CD4-positive, alpha-beta memory T cell (primary cell): ENCODE measurements around the gene PDRG1. TPM values are rescaled to one million over a fixed set of nuclear protein-coding genes. Genes with fewer than 3 reads are reported as not detected.
"Not testable (repeated sequence)": the region's sequence is repeated elsewhere in the genome, so short reads cannot be mapped to it uniquely, and the experiment has no call there.

Experiments
- CTCF ChIA-PET: fragments of 350-600 bp; sonication (Branson Sonifier 250); formaldehyde crosslinking; loops from one replicate; lab custom pipeline; 2021; ENCODE audit warnings: inconsistent platforms; ENCODE audit not compliant: partially characterized antibody; lab: Charles Lee
- POLR2A ChIA-PET: fragments of 350-600 bp; sonication (Branson Sonifier 250); formaldehyde crosslinking; loops from one replicate; lab custom pipeline; 2021; ENCODE audit not compliant: partially characterized antibody; lab: Charles Lee
- DNase-seq, 5 donors: peaks; one replicate each; pipeline versions ENCODE4 v3.0.0 to v3.0.0-alpha.2; 2020 to 2022; ENCODE audit warnings: mixed read lengths in 1 of 5
- H3K27ac ChIP-seq: one replicate; pipeline ENCODE4 v1.7.0; 2013; ENCODE audit warnings: low read depth, low read length
- H3K27me3 ChIP-seq: 2 replicates; pipeline ENCODE4 v1.7.0; 2013; ENCODE audit warnings: mild to moderate bottlenecking, low read length, moderate library complexity; ENCODE audit not compliant: insufficient read depth
- H3K36me3 ChIP-seq: 2 replicates; pipeline ENCODE4 v1.7.0; 2013; ENCODE audit warnings: mild to moderate bottlenecking, low read length, moderate library complexity; ENCODE audit not compliant: insufficient read depth
- H3K4me1 ChIP-seq: 2 replicates; pipeline ENCODE4 v1.7.0; 2013; ENCODE audit warnings: mild to moderate bottlenecking, low read length, moderate library complexity; ENCODE audit not compliant: insufficient read depth
- H3K4me3 ChIP-seq, 2 donors: one replicate each; pipeline ENCODE4 v1.7.0; 2013; ENCODE audit warnings: low read length in 2 of 2, mild to moderate bottlenecking in 1 of 2
- H3K9me3 ChIP-seq, 2 donors: one replicate each; pipeline ENCODE4 v1.7.0; 2013; ENCODE audit warnings: low read length in 2 of 2, control low read depth in 1 of 2; ENCODE audit not compliant: control insufficient read depth in 1 of 2
- H3K27ac Mint-ChIP-seq, 7 donors: one replicate each; pipeline ENCODE4 v1.8.0; 2020 to 2021; ENCODE audit warnings: mixed read lengths in 7 of 7, mild to moderate bottlenecking in 6 of 7, inconsistent platforms in 3 of 7, moderate library complexity in 3 of 7
- H3K27me3 Mint-ChIP-seq, 2 donors: one replicate each; pipeline ENCODE4 v1.8.0; 2020 to 2021; ENCODE audit warnings: mixed read lengths in 2 of 2
- H3K36me3 Mint-ChIP-seq, 2 donors: one replicate each; pipeline ENCODE4 v1.8.0; 2020 to 2021; ENCODE audit warnings: mixed read lengths in 2 of 2, inconsistent platforms in 1 of 2, mild to moderate bottlenecking in 1 of 2
- H3K4me1 Mint-ChIP-seq, 4 donors: one replicate each; pipeline ENCODE4 v1.8.0; 2020 to 2021; ENCODE audit warnings: mixed read lengths in 4 of 4, mild to moderate bottlenecking in 1 of 4
- H3K4me3 Mint-ChIP-seq, 8 donors: one replicate each; pipeline ENCODE4 v1.8.0; 2020 to 2021; ENCODE audit warnings: mixed read lengths in 8 of 8, mild to moderate bottlenecking in 7 of 8, moderate library complexity in 6 of 8, inconsistent platforms in 3 of 8
- H3K9me3 Mint-ChIP-seq, 8 donors: one replicate each; pipeline ENCODE4 v1.8.0; 2020 to 2021; ENCODE audit warnings: mixed read lengths in 8 of 8, mild to moderate bottlenecking in 5 of 8, inconsistent platforms in 3 of 8, moderate library complexity in 1 of 8
- intact Hi-C: fragments of 100-400 bp; cut with micrococcal nuclease; formaldehyde crosslinking; loops from one replicate; pipeline ENCODE4 v1.15.1; 2023
- polyA plus RNA-seq, 2 donors: library from polyadenylated mRNA; unstranded; fragments of 300-500 nt; fragmentation: Illumina TruSeq; gene quantifications; one replicate each; pipeline ENCODE4 v1.2.3, GENCODE V29; 2021
- total RNA-seq, 2 experiments: library from RNA; stranded (reverse); gene quantifications; one replicate each; pipeline ENCODE4 v1.2.3, GENCODE V29; 2021

The PDRG1 gene
- total and polyA plus RNA-seq, 4 experiments from 2014 or later, result 12.6 to 16.8 (median 13.2) TPM

DNA sequence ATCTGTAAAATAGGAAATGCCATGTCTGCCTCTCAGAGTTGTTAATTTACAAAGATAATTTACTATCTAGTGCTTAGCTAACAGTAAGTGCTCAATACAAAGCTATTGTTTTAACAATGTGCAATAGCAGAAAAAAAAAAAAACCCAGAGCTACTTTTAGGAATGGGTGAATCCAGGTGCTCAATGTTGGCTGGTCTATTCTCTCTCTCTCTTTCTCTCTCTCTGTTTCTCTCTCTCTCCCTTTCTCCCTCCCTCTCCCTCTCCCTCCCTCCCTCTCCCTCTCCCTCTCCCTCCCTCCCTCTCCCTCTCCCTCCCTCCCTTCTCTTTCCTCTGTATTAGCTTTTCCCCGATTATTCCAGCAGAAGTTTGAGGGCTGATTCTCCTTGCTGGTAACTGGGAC, 14.0 kb downstream of the PDRG1 start:
- H3K36me3 ChIP-seq, result no peaks in the 10 kb centered on the region
- no peaks in the 10 kb centered on the region for H3K4me1 ChIP-seq
- intact Hi-C loops, result no loop called here
- H3K27me3 ChIP-seq, result no peaks in the 10 kb centered on the region
- no peak for DNase-seq
- H3K9me3 ChIP-seq, result no peaks in the 10 kb centered on the region
- CTCF ChIA-PET, result interaction anchor here (0.8 to 1.4 kb wide), 4 partner anchors 14 to 93 kb away, joined by 3 read pairs; partner anchors contain the start of gene PDRG1
- peaks cover 8 to 16% of the 10 kb centered on the region in 2 donors for H3K36me3 Mint-ChIP-seq
- no peaks in the 10 kb centered on the region for H3K4me1 Mint-ChIP-seq
- no peak overlapping the region for H3K4me3 Mint-ChIP-seq
- no peak overlapping the region for H3K4me3 ChIP-seq
- POLR2A ChIA-PET, result no interaction called here
- H3K27ac Mint-ChIP-seq, result no peak overlapping the region
- no peak overlapping the region for H3K27ac ChIP-seq
- H3K27me3 Mint-ChIP-seq, result no peaks in the 10 kb centered on the region
- H3K9me3 Mint-ChIP-seq, result no peaks in the 10 kb centered on the region

DNA sequence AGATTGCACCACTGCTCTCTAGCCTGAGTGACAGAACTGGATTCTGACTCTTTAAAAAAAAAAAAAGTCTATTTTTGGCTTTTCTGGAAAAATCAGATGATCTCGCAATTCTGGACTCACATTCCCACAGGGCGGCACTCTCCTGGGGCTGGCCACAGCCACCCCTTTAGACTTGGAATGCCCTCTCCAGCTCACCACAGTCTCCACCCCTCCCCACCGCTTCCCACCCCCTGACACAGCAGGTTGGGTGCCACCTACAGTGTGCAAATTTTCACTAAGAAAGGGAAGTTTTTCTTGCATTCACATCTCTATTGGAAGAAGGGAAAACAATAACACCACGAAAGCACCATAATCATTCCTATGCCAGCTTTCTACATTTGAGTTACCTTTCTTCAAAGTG, 15.4 kb downstream of the PDRG1 start:
- intact Hi-C loops, result no loop called here
- ChIA-PET POLR2A (no interaction called here), CTCF (interaction anchor here (0.7 kb wide), 1 partner anchor 57 kb away, joined by 3 read pairs; no protein-coding TSS in a partner anchor)
- Histone ChIP-seq H3K4me1 (no peaks in the 10 kb centered on the region), H3K9me3 (no peaks in the 10 kb centered on the region), H3K27ac (no peak overlapping the region), H3K27me3 (no peaks in the 10 kb centered on the region), H3K4me3 (no peak overlapping the region), H3K36me3 (no peaks in the 10 kb centered on the region)
- peaks cover 0 to under 1% of the 10 kb centered on the region in 2 donors for H3K27me3 Mint-ChIP-seq
- H3K9me3 Mint-ChIP-seq, result no peaks in the 10 kb centered on the region
- no peaks in the 10 kb centered on the region for H3K4me1 Mint-ChIP-seq
- H3K27ac Mint-ChIP-seq, result no peak overlapping the region
- peaks cover 0 to 5% of the 10 kb centered on the region in 2 donors for H3K36me3 Mint-ChIP-seq
- H3K4me3 Mint-ChIP-seq, result no peak overlapping the region
- no peak for DNase-seq

DNA sequence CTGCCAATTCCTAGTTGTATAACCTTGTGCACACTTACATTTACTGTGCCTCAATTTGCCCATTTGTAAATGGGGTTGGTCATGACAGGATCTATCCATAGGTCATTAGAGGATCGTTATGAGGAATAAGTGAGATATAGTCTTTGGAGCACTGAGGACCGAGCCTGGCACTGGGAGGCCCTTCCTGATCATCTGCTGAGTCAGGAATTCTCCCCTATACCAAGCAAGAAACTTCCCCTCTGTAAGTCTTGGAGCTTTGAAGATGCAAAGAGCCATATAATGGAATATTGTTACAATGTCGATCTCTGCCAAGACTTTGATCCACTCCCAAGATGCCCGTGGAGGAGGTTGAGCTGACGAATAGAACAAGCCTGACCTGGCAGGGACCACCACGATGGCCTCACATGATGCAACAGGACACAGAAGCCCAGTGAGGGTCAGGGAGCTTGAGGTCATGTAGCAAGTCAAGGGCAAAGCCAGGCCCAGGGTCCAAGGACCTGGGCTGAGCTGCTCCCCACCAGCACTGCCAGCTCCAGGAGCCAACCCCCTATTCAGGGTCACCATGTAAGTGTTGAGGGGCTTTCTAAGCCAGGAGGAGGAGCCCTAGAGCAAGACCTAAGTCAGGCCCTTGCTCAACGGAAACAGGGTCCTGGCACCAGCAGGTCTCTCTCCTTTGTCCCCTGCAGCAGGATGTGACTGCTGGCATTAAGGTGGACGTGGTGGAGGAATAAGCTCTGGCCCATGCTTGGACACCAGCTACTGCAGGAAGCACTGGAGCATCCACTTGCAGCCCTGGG, 16.7 kb downstream of the PDRG1 start:
- Mint-ChIP-seq H3K4me1 (no peaks in the 10 kb centered on the region), H3K27me3 (peaks cover 1 to 3% of the 10 kb centered on the region in 2 donors), H3K9me3 (no peaks in the 10 kb centered on the region), H3K4me3 (no peak overlapping the region), H3K36me3 (peaks cover 0 to 1% of the 10 kb centered on the region in 2 donors), H3K27ac (no peak overlapping the region)
- intact Hi-C loops, result no loop called here
- no peak for DNase-seq
- Histone ChIP-seq H3K9me3 (no peaks in the 10 kb centered on the region), H3K4me1 (no peaks in the 10 kb centered on the region), H3K27ac (no peak overlapping the region), H3K27me3 (no peaks in the 10 kb centered on the region), H3K4me3 (no peak overlapping the region), H3K36me3 (no peaks in the 10 kb centered on the region)
- CTCF ChIA-PET, result interaction anchor here (1.7 kb wide), 1 partner anchor 17 kb away, joined by 3 read pairs; the partner anchor contains the start of gene PDRG1
- POLR2A ChIA-PET, result no interaction called here

DNA sequence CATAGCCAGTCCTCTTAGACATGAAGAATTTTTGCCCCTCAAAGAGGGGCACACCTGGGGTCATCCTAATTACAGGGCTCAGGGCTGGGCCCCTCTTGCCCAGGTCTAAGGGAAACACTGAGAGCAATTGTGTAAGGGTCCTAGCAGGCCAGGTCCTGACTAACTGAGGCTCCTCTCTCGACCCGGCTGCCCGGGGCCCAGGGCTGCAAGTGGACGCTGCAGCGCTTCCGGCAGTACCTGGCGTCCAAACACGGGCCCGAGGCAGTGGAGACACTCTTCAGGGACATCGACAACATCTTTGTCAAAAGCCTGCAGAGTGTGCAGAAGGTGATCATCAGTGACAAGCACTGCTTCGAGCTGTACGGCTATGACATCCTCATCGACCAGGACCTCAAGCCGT, 17.4 kb downstream of the PDRG1 start:
- H3K4me1 ChIP-seq, result no peaks in the 10 kb centered on the region
- CTCF ChIA-PET, result interaction anchor here (1.7 kb wide), 1 partner anchor 17 kb away, joined by 3 read pairs; the partner anchor contains the start of gene PDRG1
- H3K4me3 Mint-ChIP-seq, result no peak overlapping the region
- no peak overlapping the region for H3K4me3 ChIP-seq
- peaks cover 0 to 1% of the 10 kb centered on the region in 2 donors for H3K36me3 Mint-ChIP-seq
- DNase-seq, result no peak
- H3K27me3 Mint-ChIP-seq, result peaks cover 1 to 3% of the 10 kb centered on the region in 2 donors
- POLR2A ChIA-PET, result no interaction called here
- H3K27ac Mint-ChIP-seq, result no peak overlapping the region
- H3K4me1 Mint-ChIP-seq, result no peaks in the 10 kb centered on the region
- intact Hi-C loops, result no loop called here
- H3K27me3 ChIP-seq, result no peaks in the 10 kb centered on the region
- H3K27ac ChIP-seq, result no peak overlapping the region
- no peaks in the 10 kb centered on the region for H3K36me3 ChIP-seq
- H3K9me3 Mint-ChIP-seq, result no peaks in the 10 kb centered on the region
- H3K9me3 ChIP-seq, result no peaks in the 10 kb centered on the region

DNA sequence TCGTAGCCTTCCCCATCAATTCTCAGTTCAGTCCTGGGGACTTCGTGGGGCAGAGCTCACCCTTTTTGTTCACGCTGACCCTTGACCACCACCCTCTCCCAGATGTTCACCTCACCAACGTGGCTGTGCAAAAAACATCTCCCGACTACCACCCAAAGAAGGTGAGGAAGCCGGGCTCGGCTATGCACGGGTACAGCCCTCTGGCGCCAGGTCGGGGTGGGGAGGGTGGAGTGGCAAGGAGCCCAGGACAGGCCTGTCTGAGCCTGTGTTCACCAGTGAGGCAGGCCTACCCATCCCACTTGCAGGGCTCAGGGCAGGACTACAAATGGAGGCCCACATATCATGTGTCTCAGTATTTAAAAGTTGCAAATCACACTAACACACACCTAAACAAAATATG, 18.1 kb downstream of the PDRG1 start:
- Histone ChIP-seq H3K4me3 (no peak overlapping the region), H3K36me3 (no peaks in the 10 kb centered on the region), H3K27me3 (no peaks in the 10 kb centered on the region), H3K9me3 (no peaks in the 10 kb centered on the region), H3K27ac (no peak overlapping the region), H3K4me1 (no peaks in the 10 kb centered on the region)
- no peak overlapping the region for H3K4me3 Mint-ChIP-seq
- no peak for DNase-seq
- H3K4me1 Mint-ChIP-seq, result no peaks in the 10 kb centered on the region
- CTCF ChIA-PET, result no interaction called here
- POLR2A ChIA-PET, result no interaction called here
- no peak overlapping the region for H3K27ac Mint-ChIP-seq
- peaks cover 0 to 2% (median 0%) of the 10 kb centered on the region in 8 donors for H3K9me3 Mint-ChIP-seq
- intact Hi-C loops, result no loop called here
- H3K27me3 Mint-ChIP-seq, result peaks cover 4 to 7% of the 10 kb centered on the region in 2 donors
- H3K36me3 Mint-ChIP-seq, result peaks cover 0 to under 1% of the 10 kb centered on the region in 2 donors

DNA sequence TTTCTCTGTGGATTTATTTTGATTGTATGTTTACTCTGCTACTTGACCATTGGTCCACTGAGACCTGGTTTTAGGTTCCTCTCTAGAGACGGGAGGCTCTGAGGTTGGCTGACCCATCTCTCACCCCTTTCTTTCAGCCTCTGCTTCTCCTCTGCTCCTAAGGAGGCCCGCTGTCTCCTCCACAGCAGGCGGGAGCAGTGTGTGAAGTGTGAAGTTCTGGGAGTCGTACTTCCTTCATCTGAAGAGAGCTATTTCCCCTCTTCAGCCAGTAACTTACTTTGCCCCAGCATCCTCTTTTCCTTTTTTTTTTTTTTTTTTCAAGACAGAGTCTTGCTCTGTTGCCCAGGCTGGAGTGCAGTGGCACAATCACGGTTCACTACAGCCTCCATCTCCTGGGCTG, 21.1 kb downstream of the PDRG1 start:
- POLR2A ChIA-PET, result no interaction called here

DNA sequence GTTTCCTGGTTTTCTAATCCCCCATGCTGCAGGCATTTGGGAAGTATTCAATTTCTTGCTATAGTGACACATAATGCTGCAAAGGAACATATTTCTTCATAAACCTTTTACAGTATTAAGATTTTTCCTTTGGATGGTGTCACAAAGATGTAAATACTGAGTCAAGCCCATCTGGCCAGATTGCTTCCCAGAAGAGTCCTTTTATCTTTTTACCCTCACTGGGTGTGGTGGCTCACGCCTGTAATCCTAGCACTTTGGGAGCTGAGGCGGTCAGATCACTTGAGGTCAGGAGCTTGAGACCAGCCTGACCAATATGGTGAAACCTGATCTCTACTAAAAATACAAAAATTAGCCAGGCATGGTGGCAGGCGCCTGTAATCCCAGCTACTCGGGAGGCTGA, 22.2 kb downstream of the PDRG1 start:
- H3K27ac Mint-ChIP-seq, DNase-seq, intact Hi-C loops, H3K36me3 Mint-ChIP-seq, POLR2A ChIA-PET, H3K9me3 Mint-ChIP-seq, H3K36me3 ChIP-seq, H3K4me3 Mint-ChIP-seq, H3K4me1 Mint-ChIP-seq, H3K4me1 ChIP-seq, H3K4me3 ChIP-seq, H3K27me3 ChIP-seq, H3K27ac ChIP-seq, CTCF ChIA-PET, H3K9me3 ChIP-seq: not testable (repeated sequence)
- H3K27me3 Mint-ChIP-seq, result peaks cover 20 to 27% of the 10 kb centered on the region in 2 donors

More for the DNA sequence above, 21.1 kb downstream of the PDRG1 start:
- Histone ChIP-seq H3K27ac (no peak overlapping the region), H3K27me3 (no peaks in the 10 kb centered on the region), H3K4me3 (no peak overlapping the region), H3K4me1 (no peaks in the 10 kb centered on the region), H3K9me3 (no peaks in the 10 kb centered on the region), H3K36me3 (no peaks in the 10 kb centered on the region)
- no peaks in the 10 kb centered on the region for H3K36me3 Mint-ChIP-seq
- intact Hi-C loops, result no loop called here
- H3K4me3 Mint-ChIP-seq, result no peak overlapping the region
- H3K4me1 Mint-ChIP-seq, result no peaks in the 10 kb centered on the region
- no peak for DNase-seq
- H3K27ac Mint-ChIP-seq, result no peak overlapping the region
- CTCF ChIA-PET, result no interaction called here
- peaks cover 15 to 19% of the 10 kb centered on the region in 2 donors for H3K27me3 Mint-ChIP-seq
- H3K9me3 Mint-ChIP-seq, result peaks cover 0 to 2% (median 0%) of the 10 kb centered on the region in 8 donors
